Neuronal stem cell (in vitro differentiated cells): Measurements from ENCODE around the gene ATAD3A.

Source experiments
- DNase-seq: peaks from one replicate; pipeline ENCODE4 v3.0.0-alpha.2; 2013; ENCODE audit warnings: low spot score
- H2AFZ ChIP-seq: one replicate; pipeline ENCODE4 v1.6.1; 2013; ENCODE audit warnings: mild to moderate bottlenecking, low read length, inconsistent platforms
- H2AK5ac ChIP-seq: 2 replicates; pipeline ENCODE4 v1.6.1; 2013; ENCODE audit warnings: low read depth, mild to moderate bottlenecking, inconsistent platforms, low read length, moderate library complexity, mixed read lengths
- H2BK120ac ChIP-seq: 2 replicates; pipeline ENCODE4 v1.6.1; 2013; ENCODE audit warnings: low read depth, mild to moderate bottlenecking, inconsistent platforms, low read length, moderate library complexity, mixed read lengths
- H2BK12ac ChIP-seq: one replicate; pipeline ENCODE4 v1.6.1; 2013; ENCODE audit warnings: low read length, inconsistent platforms
- H2BK15ac ChIP-seq: 2 replicates; pipeline ENCODE4 v1.6.1; 2013; ENCODE audit warnings: mild to moderate bottlenecking, low read length, inconsistent platforms, mixed read lengths
- H2BK5ac ChIP-seq: one replicate; pipeline ENCODE4 v1.6.1; 2013; ENCODE audit warnings: inconsistent platforms, mild to moderate bottlenecking, low read length, moderate library complexity
- H3K14ac ChIP-seq: one replicate; pipeline ENCODE4 v1.6.1; 2013; ENCODE audit warnings: low read length, inconsistent platforms
- H3K18ac ChIP-seq: 2 replicates; pipeline ENCODE4 v1.6.1; 2013; ENCODE audit warnings: low read length, inconsistent platforms
- H3K23ac ChIP-seq: 2 replicates; pipeline ENCODE4 v1.6.1; 2013; ENCODE audit warnings: low read depth, mild to moderate bottlenecking, mixed read lengths, low read length, inconsistent platforms; ENCODE audit not compliant: poor library complexity
- H3K27ac ChIP-seq: replicated peaks from 3 replicates; pipeline ENCODE4 v1.5.1; 2013; ENCODE audit warnings: low read length, inconsistent platforms
- H3K27me3 ChIP-seq, 3 experiments: 2 replicates each; pipeline ENCODE4 v1.6.1; 2013; ENCODE audit warnings: low read length in 3 of 3, mild to moderate bottlenecking in 2 of 3, inconsistent platforms in 1 of 3, low read depth in 1 of 3, mixed read lengths in 1 of 3, moderate library complexity in 1 of 3; ENCODE audit not compliant: control insufficient read depth in 3 of 3, insufficient read depth in 3 of 3
- H3K36me3 ChIP-seq, 2 donors: replicated peaks in 1 of 2; 2 replicates each; pipeline ENCODE4 v1.6.1; 2013; ENCODE audit warnings: low read length in 2 of 2; ENCODE audit not compliant: control insufficient read depth in 2 of 2, insufficient read depth in 2 of 2
- H3K4ac ChIP-seq: 2 replicates; pipeline ENCODE4 v1.6.1; 2013; ENCODE audit warnings: inconsistent platforms, mild to moderate bottlenecking, low read length, moderate library complexity
- H3K4me1 ChIP-seq, 2 donors: 1 replicate in 1 of 2; 2 replicates in 1 of 2; pipeline ENCODE4 v1.6.1; 2013; ENCODE audit warnings: low read length in 2 of 2, low read depth in 1 of 2; ENCODE audit not compliant: control insufficient read depth in 2 of 2, insufficient read depth in 1 of 2
- H3K4me2 ChIP-seq: one replicate; pipeline ENCODE4 v1.6.1; 2013; ENCODE audit warnings: mild to moderate bottlenecking, low read length, inconsistent platforms; ENCODE audit not compliant: insufficient read depth, poor library complexity, severe bottlenecking
- H3K4me3 ChIP-seq, 2 donors: 2 replicates each; pipeline ENCODE4 v1.5.1; 2013; ENCODE audit warnings: low read length in 2 of 2, mild to moderate bottlenecking in 2 of 2, inconsistent platforms in 1 of 2, moderate library complexity in 1 of 2
- H3K79me1 ChIP-seq: one replicate; pipeline ENCODE4 v1.6.1; 2013; ENCODE audit warnings: low read depth, mild to moderate bottlenecking, inconsistent platforms, low read length, moderate library complexity
- H3K9ac ChIP-seq: one replicate; pipeline ENCODE4 v1.6.1; 2013; ENCODE audit warnings: mild to moderate bottlenecking, low read depth, low read length, inconsistent platforms; ENCODE audit not compliant: poor library complexity
- H3K9me3 ChIP-seq, 2 donors: replicated peaks in 1 of 2; 2 replicates each; pipeline versions ENCODE3 to v1.6.1; 2013; ENCODE audit warnings: low read length in 2 of 2, mild to moderate bottlenecking in 2 of 2, inconsistent platforms in 1 of 2, low read depth in 1 of 2, mixed read lengths in 1 of 2, moderate library complexity in 1 of 2; ENCODE audit not compliant: control insufficient read depth in 2 of 2, insufficient read depth in 1 of 2
- H4K8ac ChIP-seq: one replicate; pipeline ENCODE4 v1.6.1; 2013; ENCODE audit warnings: low read depth, mild to moderate bottlenecking, inconsistent platforms, low read length, moderate library complexity
- H4K91ac ChIP-seq: one replicate; pipeline ENCODE4 v1.6.1; 2013; ENCODE audit warnings: low read length, low read depth, mild to moderate bottlenecking, inconsistent platforms; ENCODE audit not compliant: poor library complexity
- WGBS, 2 donors: extraction: QIAGEN DNeasy Blood & Tissue Kit; methylation state at CpG; one replicate each; pipeline ENCODE4 v1.1.7; 2013; ENCODE audit warnings: missing lambda C conversion rate in 2 of 2, mixed read lengths in 1 of 2; ENCODE audit not compliant: insufficient read length in 2 of 2, insufficient replicate concordance in 1 of 2; ENCODE audit errors: extremely low coverage in 2 of 2; 5-methylcytosine and 5-hydroxymethylcytosine counted together

ATAD3A gene

DNA sequence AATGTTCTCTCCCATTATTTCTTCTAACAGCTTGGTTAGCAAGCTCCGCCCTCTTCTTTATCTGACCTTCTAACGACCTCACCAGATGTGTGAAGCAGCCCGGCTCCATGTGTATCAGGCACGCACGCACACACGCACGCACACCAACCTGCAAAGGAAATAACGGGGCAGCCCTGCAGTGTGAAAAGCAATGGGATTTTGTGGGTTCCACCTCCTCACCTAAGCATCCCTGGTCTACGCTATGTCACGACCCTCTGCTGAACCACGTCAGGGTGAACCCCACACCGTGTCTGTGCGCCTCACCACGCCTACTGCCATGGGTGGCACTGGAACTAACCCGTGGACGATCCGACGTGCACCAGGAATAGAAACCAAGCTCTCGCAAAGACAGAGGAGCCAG, 52.3 kb downstream of the ATAD3A start:
- Histone ChIP-seq H3K27me3 (no peaks in the 10 kb centered on the region), H3K27ac (no peak overlapping the region), H3K18ac (no peak overlapping the region), H3K4me1 (no peaks in the 10 kb centered on the region), H4K91ac (no peak overlapping the region), H2AFZ (no peak overlapping the region), H3K14ac (no peak overlapping the region), H3K4ac (no peak overlapping the region), H4K8ac (no peak overlapping the region), H3K23ac (no peak overlapping the region), H2AK5ac (no peak overlapping the region), H2BK5ac (no peak overlapping the region), H3K36me3 (peaks cover 34 to 77% of the 10 kb centered on the region in 2 donors), H2BK120ac (no peak overlapping the region), H2BK15ac (no peak overlapping the region), H3K9me3 (no peaks in the 10 kb centered on the region), H3K79me1 (peaks cover 24% of the 10 kb centered on the region), H3K4me3 (no peak overlapping the region), H3K9ac (peak overlapping the region; percentile 47), H2BK12ac (no peak overlapping the region), H3K4me2 (no peak overlapping the region)
- no peak for DNase-seq
- WGBS, 2 donors: no CpG with 5 or more reads among the region's 19 CpGs

GRCh38 chr1:1565340-1565739, 53.4 kb downstream of the ATAD3A start:
- Histone ChIP-seq H3K9ac (no peak overlapping the region), H3K18ac (no peak overlapping the region), H3K9me3 (no peaks in the 10 kb centered on the region), H4K8ac (no peak overlapping the region), H3K4ac (no peak overlapping the region), H2AK5ac (no peak overlapping the region), H2BK12ac (no peak overlapping the region), H2AFZ (no peak overlapping the region), H3K36me3 (peaks cover 35 to 82% of the 10 kb centered on the region in 2 donors), H2BK15ac (no peak overlapping the region), H3K23ac (no peak overlapping the region), H3K27me3 (no peaks in the 10 kb centered on the region), H3K4me1 (no peaks in the 10 kb centered on the region), H4K91ac (no peak overlapping the region), H3K4me3 (no peak overlapping the region), H2BK5ac (no peak overlapping the region), H2BK120ac (no peak overlapping the region), H3K27ac (no peak overlapping the region), H3K79me1 (peaks cover 24% of the 10 kb centered on the region), H3K14ac (no peak overlapping the region), H3K4me2 (no peak overlapping the region)
- WGBS, 2 donors: no CpG with 5 or more reads among the region's 10 CpGs
- DNase-seq: no peak

DNA sequence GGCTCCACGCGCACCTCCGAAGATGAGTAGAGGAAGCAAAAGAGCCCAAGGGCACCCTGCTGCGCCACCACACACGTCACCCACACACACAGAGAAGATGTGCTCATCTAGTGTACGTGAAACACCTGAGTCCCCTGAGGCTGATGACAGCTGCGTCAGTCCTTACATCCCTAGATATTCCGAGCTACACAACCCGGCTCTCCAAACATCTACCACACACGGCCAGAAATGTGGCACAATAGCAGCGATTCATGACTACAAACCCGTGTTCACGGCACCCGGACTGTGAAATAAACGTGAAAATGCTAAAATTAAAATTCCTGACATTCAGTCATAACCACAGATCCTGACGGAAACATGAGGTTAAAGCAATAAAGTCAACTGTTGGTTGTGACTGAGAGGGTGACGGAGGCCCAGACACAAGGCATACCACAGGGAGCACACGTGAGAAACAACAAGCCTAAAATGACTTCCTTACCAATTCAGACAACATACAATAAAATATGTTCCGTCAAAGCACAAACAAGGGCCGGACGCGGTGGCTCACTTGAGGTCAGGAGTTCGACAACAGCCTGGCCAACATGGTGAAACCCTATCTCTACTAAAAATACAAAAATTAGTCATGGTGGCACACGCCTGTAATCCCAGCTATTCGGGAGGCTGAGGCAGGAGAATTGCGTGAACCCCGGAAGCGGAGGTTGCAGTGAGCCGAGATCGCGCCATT, 55.4 kb downstream of the ATAD3A start:
- DNase-seq: no peak
- Histone ChIP-seq H3K9ac (no peak overlapping the region), H2BK12ac (no peak overlapping the region), H3K27me3 (no peaks in the 10 kb centered on the region), H3K27ac (no peak overlapping the region), H3K23ac (no peak overlapping the region), H3K4me2 (no peak overlapping the region), H2BK5ac (no peak overlapping the region), H2AFZ (no peak overlapping the region), H2BK15ac (no peak overlapping the region), H2BK120ac (no peak overlapping the region), H3K36me3 (peaks cover 29 to 75% of the 10 kb centered on the region in 2 donors), H3K4me3 (no peak overlapping the region), H2AK5ac (no peak overlapping the region), H3K9me3 (no peaks in the 10 kb centered on the region), H3K4ac (no peak overlapping the region), H4K8ac (peak overlapping the region; percentile 31), H3K18ac (no peak overlapping the region), H3K79me1 (peaks cover 22% of the 10 kb centered on the region), H4K91ac (no peak overlapping the region), H3K14ac (no peak overlapping the region), H3K4me1 (no peaks in the 10 kb centered on the region)
- no CpG with 5 or more reads among the region's 31 CpGs for WGBS, 2 donors

DNA sequence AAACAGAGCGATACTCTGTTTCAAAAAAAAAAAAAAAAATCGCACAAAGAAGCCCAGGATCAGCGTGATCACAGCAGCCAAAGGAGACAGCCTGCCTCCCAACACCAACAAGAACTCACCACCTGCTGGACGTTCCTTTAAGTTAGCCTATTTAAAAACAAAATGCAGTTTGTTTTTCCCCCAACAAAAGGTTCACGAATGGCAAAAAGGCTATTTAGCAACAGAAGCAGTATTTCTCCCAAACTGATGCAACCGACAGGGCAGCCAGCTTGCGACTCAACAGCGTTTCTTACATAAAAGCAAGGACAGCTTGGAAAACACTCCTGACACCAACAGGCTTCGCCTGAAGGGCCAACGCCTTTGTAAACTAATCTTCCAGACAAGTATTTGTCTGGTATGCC, 55.9 kb downstream of the ATAD3A start:
- H2BK5ac ChIP-seq: no peak overlapping the region
- H3K9ac ChIP-seq: no peak overlapping the region
- no peaks in the 10 kb centered on the region for H3K4me1 ChIP-seq
- no peak overlapping the region for H2AFZ ChIP-seq
- H4K8ac ChIP-seq: no peak overlapping the region
- no peak overlapping the region for H3K4ac ChIP-seq
- WGBS, 2 donors: no CpG with 5 or more reads among the region's 10 CpGs
- H3K23ac ChIP-seq: no peak overlapping the region
- no peak overlapping the region for H3K14ac ChIP-seq
- H2BK120ac ChIP-seq: no peak overlapping the region
- H3K4me3 ChIP-seq: no peak overlapping the region
- no peak overlapping the region for H3K27ac ChIP-seq
- H2AK5ac ChIP-seq: no peak overlapping the region
- H2BK12ac ChIP-seq: no peak overlapping the region
- no peak for DNase-seq
- peaks cover 20% of the 10 kb centered on the region for H3K79me1 ChIP-seq
- H3K36me3 ChIP-seq: peaks cover 23 to 75% of the 10 kb centered on the region in 2 donors
- H2BK15ac ChIP-seq: no peak overlapping the region
- no peaks in the 10 kb centered on the region for H3K27me3 ChIP-seq
- no peak overlapping the region for H3K18ac ChIP-seq
- no peak overlapping the region for H3K4me2 ChIP-seq
- no peak overlapping the region for H4K91ac ChIP-seq
- no peaks in the 10 kb centered on the region for H3K9me3 ChIP-seq
